ENCODE data around the gene ABCF1. TPM values are rescaled to one million over a fixed set of nuclear protein-coding genes. Genes with fewer than 3 reads are reported as not detected.

Gene ABCF1
- total RNA-seq, 4 donors from 2014 or later, result 17.4 to 48.6 (median 28.9) TPM

GRCh38 chr6:30562470-30563425 lies 8.5 kb upstream of the ABCF1 start:
- no peak for DNase-seq
- H3K4me1 ChIP-seq, result peaks cover 4 to 5% of the 10 kb centered on the region in 2 donors
- H3K4me3 ChIP-seq, result no peak overlapping the region
- no peaks in the 10 kb centered on the region for H3K27me3 ChIP-seq
- TF ChIP-seq, protein P1, sequence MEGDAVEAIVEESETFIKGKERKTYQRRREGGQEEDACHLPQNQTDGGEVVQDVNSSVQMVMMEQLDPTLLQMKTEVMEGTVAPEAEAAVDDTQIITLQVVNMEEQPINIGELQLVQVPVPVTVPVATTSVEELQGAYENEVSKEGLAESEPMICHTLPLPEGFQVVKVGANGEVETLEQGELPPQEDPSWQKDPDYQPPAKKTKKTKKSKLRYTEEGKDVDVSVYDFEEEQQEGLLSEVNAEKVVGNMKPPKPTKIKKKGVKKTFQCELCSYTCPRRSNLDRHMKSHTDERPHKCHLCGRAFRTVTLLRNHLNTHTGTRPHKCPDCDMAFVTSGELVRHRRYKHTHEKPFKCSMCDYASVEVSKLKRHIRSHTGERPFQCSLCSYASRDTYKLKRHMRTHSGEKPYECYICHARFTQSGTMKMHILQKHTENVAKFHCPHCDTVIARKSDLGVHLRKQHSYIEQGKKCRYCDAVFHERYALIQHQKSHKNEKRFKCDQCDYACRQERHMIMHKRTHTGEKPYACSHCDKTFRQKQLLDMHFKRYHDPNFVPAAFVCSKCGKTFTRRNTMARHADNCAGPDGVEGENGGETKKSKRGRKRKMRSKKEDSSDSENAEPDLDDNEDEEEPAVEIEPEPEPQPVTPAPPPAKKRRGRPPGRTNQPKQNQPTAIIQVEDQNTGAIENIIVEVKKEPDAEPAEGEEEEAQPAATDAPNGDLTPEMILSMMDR (IDR thresholded peaks at IDR 0.05), result no peak
- no peak for TF ChIP-seq POLR2A (IDR thresholded peaks at IDR 0.05)
- no peak overlapping the region for H3K27ac ChIP-seq
- no peaks in the 10 kb centered on the region for H3K9me3 ChIP-seq
- intact Hi-C loops (cut with DNase I; ENCODE audit: low total_unique reads), result no loop called here
- H3K36me3 ChIP-seq, result no peaks in the 10 kb centered on the region

- no peak for DNase-seq
- intact Hi-C loops (cut with DNase I; ENCODE audit: low total_unique reads), result no loop called here
- no peak overlapping the region for H3K27ac ChIP-seq
- H3K4me3 ChIP-seq, result no peak overlapping the region
- TF ChIP-seq, protein P1 (IDR thresholded peaks at IDR 0.05), result no peak
- no peak for TF ChIP-seq POLR2A (IDR thresholded peaks at IDR 0.05)
- H3K36me3 ChIP-seq, result no peaks in the 10 kb centered on the region
- no peaks in the 10 kb centered on the region for H3K9me3 ChIP-seq
- no peaks in the 10 kb centered on the region for H3K4me1 ChIP-seq
- H3K27me3 ChIP-seq, result no peaks in the 10 kb centered on the region
Measured at GRCh38 chr6:30564114-30564513, 7.1 kb upstream of the ABCF1 start.

DNA sequence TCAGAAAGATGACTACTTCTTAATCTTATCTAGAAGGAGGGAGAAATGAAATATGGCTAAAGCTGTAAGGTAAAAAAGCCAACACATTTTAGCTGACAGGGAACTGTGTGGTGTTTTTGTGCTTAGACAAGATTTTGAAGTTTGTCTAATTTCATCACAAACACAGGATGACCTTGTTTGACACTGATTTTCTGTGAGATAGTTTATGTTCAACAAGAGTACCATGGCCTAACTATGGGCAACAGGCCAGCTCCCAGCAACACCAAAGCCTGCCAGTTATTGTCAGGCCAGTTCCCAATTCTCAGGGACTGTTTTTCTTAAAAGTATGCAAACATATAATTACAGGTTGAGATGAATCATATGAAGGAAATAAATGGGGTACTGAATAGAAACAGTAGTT lies 5.5 kb upstream of the ABCF1 start:
- TF ChIP-seq, protein P1 (IDR thresholded peaks at IDR 0.05), result no peak
- no peak for TF ChIP-seq POLR2A (IDR thresholded peaks at IDR 0.05)
- DNase-seq, result no peak
- intact Hi-C loops (cut with DNase I; ENCODE audit: low total_unique reads), result no loop called here
- Histone ChIP-seq H3K4me3 (no peak overlapping the region), H3K27ac (no peak overlapping the region), H3K9me3 (no peaks in the 10 kb centered on the region), H3K36me3 (no peaks in the 10 kb centered on the region), H3K27me3 (no peaks in the 10 kb centered on the region), H3K4me1 (no peaks in the 10 kb centered on the region)

DNA sequence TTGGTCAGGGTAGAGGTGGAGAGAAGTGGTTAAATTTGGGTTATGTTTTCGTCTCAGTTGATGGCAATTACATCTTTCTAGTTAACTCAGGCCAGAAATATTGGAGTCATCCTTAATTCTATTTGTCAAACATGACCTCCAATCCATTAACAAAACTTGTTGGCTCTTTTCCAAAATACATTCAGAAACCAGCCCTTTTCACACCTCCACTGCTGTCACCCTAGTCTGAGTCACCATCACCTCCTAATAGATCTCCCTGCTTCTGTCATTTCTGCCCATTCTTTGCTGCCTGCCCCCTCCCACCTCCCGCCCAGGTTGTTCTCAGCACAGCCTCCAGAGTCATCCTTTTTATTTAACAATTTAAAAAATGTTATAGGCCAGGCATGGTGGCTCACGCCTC lies 3.0 kb upstream of the ABCF1 start:
- H3K27me3 ChIP-seq, result no peaks in the 10 kb centered on the region
- H3K4me1 ChIP-seq, result peaks cover 4 to 8% of the 10 kb centered on the region in 2 donors
- H3K9me3 ChIP-seq, result no peaks in the 10 kb centered on the region
- intact Hi-C loops (cut with DNase I; ENCODE audit: low total_unique reads), result no loop called here
- no peak overlapping the region for H3K4me3 ChIP-seq
- H3K27ac ChIP-seq, result no peak overlapping the region
- H3K36me3 ChIP-seq, result no peaks in the 10 kb centered on the region
- no peak for DNase-seq
- TF ChIP-seq, protein P1 (IDR thresholded peaks at IDR 0.05), result no peak
- TF ChIP-seq POLR2A (IDR thresholded peaks at IDR 0.05), result no peak

GRCh38 chr6:30570263-30570662 lies 979 bp upstream of the ABCF1 start:
- H3K27me3 ChIP-seq, result no peaks in the 10 kb centered on the region
- H3K27ac ChIP-seq, result peak overlapping the region; percentile 91 to 93
- H3K36me3 ChIP-seq, result no peaks in the 10 kb centered on the region
- H3K4me3 ChIP-seq, result peak overlapping the region; percentile 60 to 74
- intact Hi-C loops (cut with DNase I; ENCODE audit: low total_unique reads), result no loop called here
- TF ChIP-seq, protein P1 (IDR thresholded peaks at IDR 0.05), result no peak
- no peak for TF ChIP-seq POLR2A (IDR thresholded peaks at IDR 0.05)
- DNase-seq, result no peak
- H3K4me1 ChIP-seq, result peaks cover 4 to 8% of the 10 kb centered on the region in 2 donors
- no peaks in the 10 kb centered on the region for H3K9me3 ChIP-seq

All from uterus (tissue), 4 donors.